GM18909 (cell line): ENCODE data around the gene GSG1.

ENCODE experiments used
- ATAC-seq: cut with Tn5 transposase; IDR thresholded peaks from one replicate; pipeline ENCODE4 v1.9.1; 2021; ENCODE audit warnings: mild to moderate bottlenecking; ENCODE audit not compliant: unreplicated experiment, poor library complexity

The GSG1 gene

DNA sequence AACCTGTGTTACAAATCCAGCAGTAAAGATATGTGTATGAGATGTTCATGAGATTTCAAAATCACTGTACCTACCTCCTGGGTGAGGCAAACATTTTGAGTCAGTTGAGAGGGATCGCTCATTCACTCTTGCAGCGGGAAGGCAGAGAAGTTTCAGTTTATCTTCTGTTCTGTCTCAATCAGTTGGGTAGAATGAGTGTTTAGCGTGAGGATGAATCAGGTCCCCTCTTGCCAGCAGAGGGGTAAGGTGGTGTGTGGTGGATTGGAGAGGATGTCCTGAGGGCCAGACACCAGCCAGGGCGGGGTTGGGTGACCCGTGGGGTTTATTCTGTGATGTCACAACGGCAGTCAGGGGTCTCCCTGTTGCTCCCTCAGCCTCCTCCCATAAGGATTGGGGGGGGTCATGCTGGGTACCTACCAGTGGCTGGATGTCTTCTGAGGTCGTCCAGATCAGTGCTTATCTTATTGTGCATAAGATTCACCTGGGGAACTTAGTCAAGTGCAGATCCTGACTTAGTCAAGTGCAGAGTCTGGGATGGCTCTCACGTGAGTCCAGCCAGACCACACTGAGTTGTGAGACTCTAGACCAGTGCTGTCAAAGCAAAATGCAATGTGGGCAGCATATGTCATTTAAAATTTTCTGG, at the start of gene GSG1:
GSG1 (minus strand) TSS at position 277 of the 643 bp plus-strand sequence; CDS start at position 122, 155 bp downstream.
- ATAC-seq: no peak

- ATAC-seq: no peak
These were observed 49.7 kb upstream of the GSG1 start for GRCh38 chr12:13153180-13153579.

- ATAC-seq: no peak
These were observed 49.3 kb upstream of the GSG1 start for GRCh38 chr12:13152756-13153155.

DNA sequence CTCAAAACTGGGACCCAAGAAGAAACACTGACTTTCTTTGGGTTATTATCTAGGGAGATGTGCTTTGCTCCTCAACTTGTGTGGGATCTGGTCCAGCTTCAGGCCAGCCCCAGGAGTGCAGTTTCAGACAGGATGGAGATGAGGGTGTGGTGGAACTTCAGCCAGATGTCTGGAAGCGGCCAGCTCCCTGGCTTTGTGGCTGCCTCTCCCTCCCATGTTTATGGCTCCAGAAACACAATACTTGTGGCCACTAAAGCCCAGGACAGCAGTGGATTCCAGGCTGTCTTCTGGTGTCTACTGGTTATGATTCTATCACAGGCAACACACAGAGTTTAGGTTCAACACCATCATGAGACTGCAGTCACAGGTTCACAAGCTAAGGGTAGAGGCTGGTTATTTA, 48.8 kb upstream of the GSG1 start:
- ATAC-seq: no peak

DNA sequence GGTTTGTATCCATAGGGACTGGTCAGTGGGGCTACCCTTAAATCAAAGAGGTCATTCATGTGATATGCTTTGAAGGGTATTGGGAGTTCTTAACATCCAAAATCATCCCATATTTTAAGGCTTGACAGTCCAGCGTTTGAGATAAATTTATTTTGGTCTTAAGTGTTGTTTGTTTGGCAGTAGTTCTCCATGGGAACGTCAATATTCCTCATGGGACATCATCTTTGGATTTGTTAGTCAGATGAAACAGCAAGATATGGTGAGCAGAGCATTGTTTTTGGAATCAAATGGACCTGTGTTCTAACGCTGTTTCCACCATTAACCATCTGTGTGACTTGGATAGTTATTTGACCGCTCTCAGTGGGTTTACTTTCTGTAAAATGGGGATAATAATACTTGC, 45.9 kb upstream of the GSG1 start:
- ATAC-seq: no peak

DNA sequence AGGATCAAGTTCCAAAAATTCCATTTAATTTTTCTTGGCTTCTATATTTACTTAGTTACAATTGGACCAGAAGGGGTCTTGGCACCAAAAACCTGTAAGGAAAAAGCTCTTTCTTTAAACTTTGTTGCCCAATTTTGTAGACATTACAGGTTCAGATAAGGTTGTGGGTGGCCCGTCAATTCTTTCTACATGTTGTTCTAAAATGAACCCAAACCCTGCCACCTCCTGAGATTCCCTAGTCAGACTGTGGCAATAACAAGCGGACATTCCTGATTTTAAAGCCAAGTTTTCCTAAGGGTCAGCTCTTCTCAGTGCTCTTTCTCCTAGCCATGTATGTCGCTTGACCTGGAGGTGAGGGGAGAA, 45.0 kb upstream of the GSG1 start:
- no peak for ATAC-seq

GRCh38 chr12:13147688-13148484, 44.4 kb upstream of the GSG1 start:
- no peak for ATAC-seq

DNA sequence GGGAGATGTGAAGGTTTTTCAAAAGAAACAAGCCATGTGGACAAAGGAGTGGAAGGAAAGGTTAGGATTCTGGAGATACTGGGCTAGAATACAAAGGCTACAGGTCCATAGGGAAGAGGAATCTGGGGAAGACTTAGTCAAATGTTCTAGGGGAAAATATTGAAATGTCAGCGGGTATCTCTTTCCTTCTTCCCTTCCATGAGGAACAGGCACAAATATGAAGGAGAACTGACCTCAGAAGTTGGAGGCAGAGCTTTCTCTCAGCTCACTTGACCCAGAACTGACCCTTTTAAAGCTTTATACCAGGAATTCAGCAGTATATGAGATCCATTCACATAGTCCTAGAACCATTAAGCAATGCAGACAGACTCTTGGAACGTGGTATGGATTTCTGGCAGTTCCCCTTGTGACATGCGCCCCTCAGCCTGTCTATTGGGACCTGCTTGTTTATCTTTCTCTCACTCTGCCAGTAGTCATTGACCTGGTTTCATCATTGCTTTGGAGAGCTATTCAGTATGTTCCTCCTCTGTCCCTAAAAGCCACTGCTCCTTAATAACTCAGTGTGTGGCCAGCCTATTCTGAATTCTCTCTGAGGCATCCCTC, 43.0 kb upstream of the GSG1 start:
- ATAC-seq: no peak

DNA sequence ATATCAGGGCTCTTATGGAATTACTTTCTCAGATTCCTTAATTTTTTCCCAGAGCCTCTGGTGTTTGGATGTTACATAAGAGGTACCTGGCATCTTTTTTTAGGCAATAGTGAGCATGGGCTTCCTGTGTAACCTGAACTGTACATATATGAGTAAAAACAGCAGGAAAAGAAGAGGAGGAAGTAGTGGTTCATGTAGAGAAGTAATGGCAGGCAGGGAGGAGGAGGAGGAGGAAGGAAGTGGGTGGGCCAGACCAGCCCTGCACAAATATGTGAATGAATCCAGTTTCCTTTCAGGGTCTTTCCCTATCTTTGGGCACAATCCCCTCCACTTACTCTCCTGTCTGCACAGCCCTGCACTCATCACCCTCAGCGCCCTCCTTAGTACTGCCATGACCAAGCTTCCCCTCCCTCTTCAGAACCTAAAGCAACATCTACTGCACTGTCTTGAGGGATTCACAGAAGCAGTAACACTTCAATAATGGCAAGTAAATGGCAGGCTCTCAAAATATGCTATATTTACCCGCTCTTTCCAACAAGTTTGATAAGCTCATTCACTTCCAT, 40.9 kb upstream of the GSG1 start:
- no peak for ATAC-seq

- ATAC-seq: no peak
These were observed 39.3 kb upstream of the GSG1 start for GRCh38 chr12:13142747-13143146.

DNA sequence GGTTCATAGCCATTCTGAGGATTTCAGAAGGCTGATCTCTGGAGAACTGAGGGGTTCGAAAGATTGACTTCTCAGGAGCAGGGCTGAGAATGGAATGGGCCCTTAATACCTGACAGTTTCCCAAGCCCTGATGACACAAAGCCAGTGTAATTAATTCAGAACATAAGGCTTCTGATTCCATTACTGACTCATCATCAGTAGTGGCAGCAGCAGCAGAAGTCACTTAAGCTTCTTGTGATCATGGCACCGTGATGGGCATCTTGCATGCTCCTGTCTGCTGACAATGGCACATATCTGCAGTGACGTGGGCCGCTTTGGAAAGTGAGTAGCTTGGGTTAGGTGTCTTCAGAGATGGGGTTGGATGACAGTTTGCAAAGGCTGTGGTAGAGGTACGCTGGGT, 38.2 kb upstream of the GSG1 start:
- ATAC-seq: no peak

- ATAC-seq: no peak
These were observed 32.1 kb upstream of the GSG1 start for GRCh38 chr12:13135371-13136178.

DNA sequence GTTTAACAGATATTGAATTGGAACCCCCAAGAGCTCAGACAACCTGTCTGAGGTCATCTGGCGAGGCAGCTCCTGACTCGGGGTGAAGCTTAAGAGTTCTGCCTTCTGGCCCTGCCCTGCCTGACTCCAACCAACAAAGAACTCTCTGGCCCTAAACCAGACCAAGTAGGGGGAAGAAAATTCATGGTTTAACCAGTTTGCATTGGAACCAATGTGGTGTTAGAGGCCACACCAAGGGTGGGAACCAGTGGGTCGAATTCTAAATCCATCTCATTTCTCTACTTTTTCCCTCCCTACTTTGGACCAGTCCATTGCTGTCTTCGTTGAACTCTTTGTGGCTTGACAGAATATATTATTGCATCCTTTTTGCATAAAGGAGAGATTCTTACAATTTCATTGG, 30.4 kb upstream of the GSG1 start:
- ATAC-seq: no peak

DNA sequence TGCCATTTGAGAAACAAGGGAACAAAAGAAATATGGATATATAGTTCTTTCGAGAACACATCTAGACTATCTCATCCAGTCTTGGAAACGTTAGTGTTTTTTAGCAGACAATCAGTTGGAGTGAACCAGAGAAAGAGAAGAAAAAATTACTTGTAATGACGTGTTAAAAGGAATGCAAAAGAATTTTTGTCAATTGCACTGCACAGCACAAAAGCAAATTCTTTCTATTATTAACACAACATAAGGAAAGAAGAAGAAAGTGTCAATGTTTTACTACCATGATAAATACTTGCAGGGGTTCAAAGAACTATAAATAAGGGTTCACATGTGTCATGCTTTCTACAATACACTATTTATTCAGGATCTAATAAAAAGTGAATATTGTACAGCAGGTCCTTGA, 27.5 kb upstream of the GSG1 start:
- no peak for ATAC-seq

DNA sequence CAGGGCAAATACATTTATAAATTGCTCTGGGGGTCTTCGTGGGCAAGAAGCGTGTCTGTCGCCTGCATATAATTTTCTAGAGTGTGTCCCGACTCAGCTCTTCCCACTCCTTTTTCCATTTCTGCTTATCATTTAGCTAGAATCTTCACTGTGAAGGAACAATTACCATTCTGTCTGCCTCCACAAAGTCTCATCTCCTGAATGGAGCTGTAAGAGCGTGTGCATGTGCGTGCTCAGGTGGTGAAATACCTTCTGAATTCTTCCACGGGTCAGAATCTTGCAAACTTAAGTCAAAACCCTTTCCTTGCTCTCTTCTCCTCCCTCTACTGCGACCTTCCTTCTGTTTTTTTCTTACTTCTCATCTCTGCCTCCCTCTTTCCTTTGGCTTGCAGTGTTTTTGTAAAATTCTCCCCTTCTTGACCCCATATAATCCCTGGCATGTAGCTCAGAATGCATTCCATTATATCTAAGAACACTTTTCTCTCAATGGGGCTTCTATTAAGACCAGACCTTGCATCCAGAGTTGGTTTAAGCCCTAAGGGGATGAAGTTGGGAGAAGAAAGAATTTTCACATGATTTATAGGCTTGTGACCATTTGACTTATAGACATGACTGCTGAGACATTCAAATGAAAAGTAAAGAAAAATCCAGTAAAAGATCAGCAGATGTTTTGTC, 25.0 kb upstream of the GSG1 start:
- ATAC-seq: no peak

DNA sequence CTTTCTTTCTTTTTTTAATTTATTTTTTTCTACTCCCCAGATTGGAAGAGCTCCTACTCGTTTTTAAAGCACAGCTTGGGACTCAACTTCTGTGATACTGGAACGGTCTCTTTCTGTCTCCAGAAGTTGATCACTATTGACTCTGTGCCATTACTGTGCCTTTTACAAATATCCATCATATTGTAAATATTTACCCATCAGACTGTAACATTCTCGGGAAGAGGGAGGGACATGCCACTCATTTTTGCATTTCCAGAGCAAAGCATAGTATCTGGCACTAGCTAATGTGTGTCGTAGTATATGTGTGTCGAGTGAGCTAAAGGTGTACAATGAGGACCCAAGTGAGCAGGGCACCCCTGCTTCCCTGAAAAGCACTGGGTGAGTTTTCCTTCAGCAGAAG, 24.0 kb upstream of the GSG1 start:
- no peak for ATAC-seq

GRCh38 chr12:13126494-13126893, 23.0 kb upstream of the GSG1 start:
- no peak for ATAC-seq

DNA sequence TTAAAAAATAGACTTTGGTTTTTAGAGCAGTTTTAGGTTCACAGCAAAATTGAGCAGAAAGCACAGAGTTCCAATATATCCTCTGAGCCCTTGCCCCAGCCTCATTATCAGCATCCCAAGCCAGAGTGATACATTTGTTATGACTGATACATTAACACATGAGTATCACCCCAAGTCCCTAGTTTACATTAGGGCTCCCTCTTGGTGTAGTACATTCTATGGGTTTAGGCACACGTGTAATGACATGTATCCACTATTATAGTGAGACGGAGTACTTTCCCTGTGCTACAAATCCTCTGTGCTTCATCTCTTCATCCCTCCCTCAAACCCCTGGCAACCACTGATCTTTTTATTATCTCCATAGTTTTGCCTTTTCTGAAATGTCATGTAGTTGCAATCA, 22.5 kb upstream of the GSG1 start:
- ATAC-seq: no peak

DNA sequence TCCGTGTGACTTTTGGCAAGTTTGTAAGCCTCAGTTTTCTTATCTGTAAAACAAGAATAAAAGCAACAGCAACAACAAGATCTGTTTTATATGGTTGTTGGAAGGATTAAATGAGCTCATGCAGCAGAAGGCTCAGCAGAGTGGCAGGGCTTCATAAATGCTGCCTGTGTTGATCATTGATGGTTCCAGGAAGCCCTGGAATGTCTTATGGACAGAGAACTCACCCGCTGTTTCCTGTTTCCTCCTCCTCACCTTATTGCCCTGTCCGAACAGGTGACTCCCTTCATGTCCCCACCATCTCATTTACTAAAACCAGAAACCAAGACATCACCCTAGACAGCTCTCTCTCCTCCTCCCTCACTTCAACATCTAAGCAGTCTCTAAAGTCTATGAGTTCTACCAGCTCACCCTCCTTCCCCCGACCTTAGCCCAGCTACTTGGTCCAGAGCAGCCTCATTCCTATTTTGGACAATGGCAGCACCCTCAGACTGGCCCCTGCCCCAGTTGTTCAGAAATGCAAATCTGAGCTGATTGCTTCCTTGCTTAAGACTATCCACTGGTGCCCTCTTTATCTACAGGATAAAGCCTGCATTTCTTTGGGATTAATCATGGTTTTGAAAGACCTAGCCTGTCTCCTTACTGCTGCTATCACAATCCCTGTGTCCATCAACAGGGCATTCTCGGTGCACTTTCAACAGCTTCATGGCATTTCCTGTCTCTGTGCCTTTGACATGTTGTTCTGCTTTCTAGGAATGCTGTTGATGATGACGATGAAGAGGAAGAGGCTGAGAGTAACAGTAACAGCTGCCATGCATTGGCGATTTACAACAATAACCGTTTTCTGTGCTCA, 21.4 kb upstream of the GSG1 start:
- ATAC-seq: no peak
